Measurements from ENCODE around the gene MMP19.
"Not testable (repeated sequence)": the region's sequence is repeated elsewhere in the genome, so short reads cannot be mapped to it uniquely, and the experiment has no call there.

The MMP19 gene

DNA sequence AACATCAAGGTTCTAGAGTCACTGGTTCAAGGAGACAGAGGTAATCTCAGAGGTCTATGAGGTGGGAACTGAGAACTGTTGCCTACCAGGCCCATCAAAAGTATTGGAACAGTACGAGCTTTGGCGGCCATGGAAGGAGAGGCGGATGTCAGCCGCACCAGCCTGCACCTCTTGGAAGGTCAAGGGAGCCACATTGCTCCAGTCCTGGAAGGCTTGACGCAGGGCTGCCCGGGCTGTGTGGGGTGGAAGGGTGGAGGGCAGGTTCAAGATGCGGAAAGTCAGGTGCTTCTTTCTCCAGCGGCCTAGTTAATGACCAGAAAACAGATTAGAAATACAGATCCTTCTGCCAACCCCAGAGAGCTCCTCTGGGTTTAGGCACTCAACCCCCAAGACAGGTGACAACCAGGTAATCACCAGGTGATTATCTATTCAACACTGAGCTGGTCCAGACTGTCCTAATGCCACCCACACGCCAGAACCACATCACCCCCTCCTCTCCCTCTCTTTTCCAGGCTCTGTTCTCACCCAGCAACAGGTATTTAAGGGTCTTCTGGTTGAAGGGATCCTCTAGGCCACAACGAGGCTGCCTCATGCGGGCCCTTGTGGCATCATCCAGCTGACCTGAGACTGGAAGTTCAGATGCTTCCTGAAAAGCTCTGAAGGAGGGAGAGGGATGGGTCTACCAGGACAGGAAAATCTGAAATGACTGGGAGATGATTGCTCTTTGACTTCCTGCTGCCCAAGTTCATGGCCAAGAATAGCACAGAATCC lies 2.0 kb downstream of the MMP19 start:
- no peak for DNase-seq

DNA sequence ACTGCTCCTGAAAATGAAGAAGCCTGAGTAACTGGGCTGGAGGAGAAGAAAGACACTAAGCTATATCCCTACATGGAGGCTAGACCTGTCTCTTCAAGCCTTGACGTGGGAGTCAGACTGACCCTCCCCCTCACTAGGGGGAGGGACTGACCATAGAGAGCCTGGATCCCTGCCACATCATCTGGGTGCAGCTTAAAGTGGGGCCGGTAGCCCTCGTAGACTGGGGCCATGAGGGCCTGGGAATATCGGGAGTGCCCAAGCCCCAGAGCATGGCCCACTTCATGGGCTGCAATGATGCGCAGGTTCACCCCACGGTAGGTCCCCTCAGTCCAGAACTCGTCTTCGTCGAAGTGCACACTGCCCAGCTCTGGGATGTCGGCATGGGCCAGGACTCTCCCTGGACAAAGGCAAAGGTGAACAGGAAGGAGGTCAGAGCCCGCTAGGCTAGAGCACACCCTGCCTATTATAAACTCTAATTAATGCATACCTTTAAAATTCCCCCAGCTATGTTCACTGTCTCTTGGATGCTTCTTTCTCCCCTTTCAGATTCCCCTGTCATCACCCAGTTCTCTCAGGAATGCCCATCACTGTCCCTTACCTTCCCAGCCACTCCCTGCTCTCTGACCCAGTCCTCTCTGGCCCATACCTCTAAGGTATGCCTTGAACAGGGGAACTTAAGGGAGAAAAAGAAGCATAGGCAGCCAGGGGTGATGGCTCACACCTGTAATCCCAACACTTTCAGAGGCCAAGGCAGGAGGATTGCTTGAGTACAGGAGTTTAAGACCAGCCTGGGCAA lies 3.2 kb downstream of the MMP19 start:
- DNase-seq, result no peak

DNA sequence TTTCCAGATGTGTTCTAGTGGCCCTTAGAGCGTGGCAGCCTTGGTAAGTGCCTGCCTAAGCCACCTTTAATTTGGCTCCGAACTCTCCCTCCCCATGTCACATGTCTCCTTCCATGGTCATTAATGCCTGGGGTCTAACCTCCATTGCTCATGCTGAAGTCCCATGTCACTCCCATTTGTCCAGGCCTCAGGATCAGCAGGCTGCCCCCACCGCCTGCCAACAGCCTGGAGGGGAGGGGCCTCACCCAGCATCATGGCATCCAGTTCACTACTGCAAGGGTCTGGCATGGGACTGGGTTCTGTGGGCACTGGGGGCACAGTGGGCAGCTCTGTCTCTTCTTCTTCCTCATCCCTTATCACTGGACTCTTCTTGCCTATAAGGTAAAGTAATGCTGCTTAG lies 4.4 kb downstream of the MMP19 start:
- DNase-seq, result no peak

DNA sequence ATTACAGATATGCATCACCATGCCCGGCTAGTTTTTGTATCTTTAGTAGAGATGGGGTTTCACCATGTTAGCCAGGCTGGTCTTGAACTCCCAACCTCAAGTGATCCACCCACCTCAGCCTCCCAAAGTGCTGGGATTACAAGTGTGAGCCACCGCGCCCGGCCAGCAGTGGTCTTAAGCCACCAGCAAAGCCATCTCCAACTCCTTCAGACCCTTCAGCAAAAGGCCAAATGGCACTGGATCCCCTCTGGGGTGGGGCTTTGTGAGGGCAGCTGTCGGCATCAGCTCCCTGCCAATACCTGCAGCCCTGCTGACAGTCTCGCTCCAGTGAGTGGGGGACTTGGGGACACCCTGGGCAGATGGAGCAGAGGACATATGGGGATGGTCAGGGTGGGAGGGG lies 8.3 kb downstream of the MMP19 start:
- DNase-seq, result not testable (repeated sequence)

GRCh38 chr12:55833056-55833455 lies 9.7 kb downstream of the MMP19 start:
- no peak for DNase-seq

- no peak for DNase-seq
These were observed 11.3 kb downstream of the MMP19 start for GRCh38 chr12:55831447-55831815.

DNA sequence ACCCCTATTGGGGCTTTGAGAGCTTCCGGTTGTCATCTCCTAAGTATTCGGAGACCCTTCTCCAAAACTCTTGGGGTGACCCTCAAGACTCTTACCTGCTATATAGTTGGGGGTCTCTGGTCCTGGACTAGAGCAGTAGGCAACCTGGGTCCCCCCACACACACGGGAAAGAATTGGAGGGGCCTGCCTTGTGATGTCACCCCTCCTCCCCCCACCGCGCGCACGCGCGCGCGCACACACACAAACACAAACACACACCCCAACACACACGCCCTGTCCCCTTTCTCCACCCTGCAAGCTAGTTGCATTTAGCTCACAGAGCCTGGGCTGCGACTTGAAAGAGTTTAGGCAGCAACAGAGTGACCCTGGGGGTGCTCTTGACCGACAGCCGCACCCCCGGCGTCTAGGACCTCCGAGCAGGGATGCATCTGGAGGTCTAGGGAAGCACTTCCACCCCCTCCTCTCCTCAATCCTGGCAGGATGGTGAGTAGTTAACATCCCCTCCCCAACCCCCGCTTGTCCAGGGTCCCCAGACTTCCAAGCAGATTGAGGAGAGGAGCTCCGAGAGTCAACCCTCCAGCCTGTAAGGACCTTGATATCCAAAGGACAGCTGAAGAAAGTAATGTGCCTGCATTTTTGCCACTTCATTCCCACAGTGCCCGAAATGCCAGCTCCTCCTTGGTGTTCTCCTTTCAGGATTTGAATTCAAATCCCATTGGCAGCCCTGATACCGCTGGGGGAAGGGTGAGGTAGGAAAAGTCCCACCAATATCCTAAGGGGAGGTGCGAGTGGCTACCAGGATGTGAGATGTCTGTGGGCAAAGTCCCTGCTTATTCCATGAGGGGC lies 11.9 kb downstream of the MMP19 start:
- peak; percentile 33 for DNase-seq

- no peak for DNase-seq
These were observed 12.7 kb downstream of the MMP19 start for GRCh38 chr12:55829967-55830600.

- DNase-seq, result no peak
These were observed 14.4 kb downstream of the MMP19 start for GRCh38 chr12:55828357-55828756.

DNA sequence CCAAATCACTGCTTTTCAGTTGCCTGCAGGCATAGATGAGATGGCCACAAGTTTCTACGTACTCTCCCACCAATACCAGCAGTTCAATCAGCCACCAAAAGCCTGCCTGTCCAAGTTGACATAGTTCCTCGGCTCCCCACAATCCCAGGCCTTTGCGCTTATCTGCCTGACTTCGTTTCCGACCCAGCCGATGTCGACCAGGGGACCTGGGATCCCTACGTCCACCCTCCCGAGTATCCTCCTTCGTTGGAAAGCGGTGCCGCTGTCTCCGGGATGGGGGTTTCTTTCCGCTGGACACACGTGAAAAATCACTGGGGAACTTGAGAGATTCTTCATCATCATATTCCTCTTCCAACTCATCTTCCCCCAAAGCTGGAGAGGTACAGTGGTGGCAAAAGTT lies 14.9 kb downstream of the MMP19 start:
- no peak for DNase-seq

- no peak for DNase-seq
These were observed 18.0 kb downstream of the MMP19 start for GRCh38 chr12:55824726-55825125.

GRCh38 chr12:55823419-55823818 lies 19.3 kb downstream of the MMP19 start:
- DNase-seq, result no peak

DNA sequence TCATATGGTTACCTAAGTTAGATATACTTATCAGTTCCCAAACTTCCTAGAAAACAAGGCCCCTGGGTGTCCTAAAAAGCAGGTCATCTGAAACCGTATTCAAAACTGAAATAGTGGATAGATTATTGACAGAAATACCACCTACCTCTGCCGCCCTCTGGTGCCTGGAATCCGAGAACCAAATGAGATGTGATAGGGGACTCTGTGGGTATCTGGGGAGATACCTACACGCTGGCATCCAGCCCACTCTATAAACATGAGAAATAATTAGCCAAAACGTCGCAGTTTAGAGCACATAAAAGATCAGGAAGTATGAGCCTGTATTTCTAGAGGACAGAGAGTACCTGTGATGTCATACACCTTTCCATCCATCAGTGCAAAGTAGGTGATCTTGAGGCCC lies 20.5 kb downstream of the MMP19 start:
- DNase-seq, result no peak

DNA sequence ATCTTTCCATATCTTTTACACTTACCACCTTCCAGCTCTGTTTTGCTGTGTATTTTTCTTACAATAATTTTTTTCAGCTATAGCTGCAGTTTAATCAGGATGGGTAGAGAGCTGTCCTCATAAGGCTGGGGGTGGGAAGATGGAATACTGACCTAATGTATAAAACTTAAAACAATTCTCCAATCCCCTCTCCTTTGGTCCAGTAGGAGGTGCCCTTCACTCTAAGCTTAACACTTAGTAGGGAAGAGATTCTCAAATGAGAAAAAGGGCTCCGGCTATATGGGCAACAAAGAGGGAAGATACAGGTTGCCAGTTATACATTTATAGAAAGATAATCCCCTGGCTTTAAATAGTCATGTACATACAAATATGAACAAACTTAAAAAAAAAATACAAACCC lies 22.1 kb downstream of the MMP19 start:
- DNase-seq, result no peak

DNA sequence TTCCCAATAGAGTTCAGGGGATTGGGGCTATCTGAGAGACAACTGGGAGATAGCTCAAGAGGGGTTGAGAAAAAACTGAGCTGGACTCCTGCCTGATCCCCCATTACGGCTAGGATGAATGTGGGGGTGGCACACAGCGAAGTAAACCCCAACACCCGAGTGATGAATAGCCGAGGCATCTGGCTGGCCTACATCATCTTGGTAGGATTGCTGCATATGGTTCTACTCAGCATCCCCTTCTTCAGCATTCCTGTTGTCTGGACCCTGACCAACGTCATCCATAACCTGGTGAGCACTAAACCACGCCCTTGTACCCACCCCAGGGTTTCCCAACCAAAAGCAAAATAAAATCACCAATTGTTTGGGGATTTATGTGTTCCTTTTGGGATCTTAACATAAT lies 23.9 kb downstream of the MMP19 start:
- no peak for DNase-seq

DNA sequence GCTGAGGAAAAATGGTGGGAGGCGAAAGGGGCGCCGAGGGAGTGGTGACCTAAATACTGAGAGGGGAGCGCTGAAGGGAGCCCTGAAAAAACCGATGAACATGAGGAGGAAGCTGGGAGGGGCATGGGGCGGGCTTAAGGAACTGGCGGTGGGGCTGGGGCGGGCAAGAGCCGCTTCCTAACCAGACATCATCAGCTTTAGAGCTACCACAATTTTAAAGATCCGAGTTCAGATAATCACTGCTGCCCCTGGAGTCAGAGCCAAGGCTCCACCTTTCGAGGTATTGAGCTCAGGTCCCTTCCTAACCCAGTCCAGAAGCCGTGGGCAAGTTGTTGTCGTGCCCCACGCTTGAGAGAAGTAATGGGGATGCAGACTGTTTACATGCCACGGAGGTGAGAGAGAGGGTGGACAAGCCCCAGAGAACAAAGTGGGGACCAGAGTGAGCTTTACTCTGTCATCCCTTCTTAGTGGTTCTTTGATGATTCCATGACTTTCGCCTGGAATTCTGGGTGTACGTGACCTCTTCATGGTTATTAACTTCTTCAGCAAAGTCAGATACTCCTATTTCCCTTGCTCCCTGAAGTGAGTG lies 24.5 kb downstream of the MMP19 start:
- DNase-seq, result no peak

GRCh38 chr12:55817345-55818139 lies 25.2 kb downstream of the MMP19 start, which contains the start of the genes ORMDL2 and SARNP:
Gene ORMDL2, plus strand, starts transcription at chr12:55818041. Its CDS starts 959 bp downstream, at chr12:55819000.
Gene SARNP, minus strand, starts transcription at chr12:55817724. Its CDS starts 23 bp downstream, at chr12:55817701.
- DNase-seq, result peak; percentile 99

DNA sequence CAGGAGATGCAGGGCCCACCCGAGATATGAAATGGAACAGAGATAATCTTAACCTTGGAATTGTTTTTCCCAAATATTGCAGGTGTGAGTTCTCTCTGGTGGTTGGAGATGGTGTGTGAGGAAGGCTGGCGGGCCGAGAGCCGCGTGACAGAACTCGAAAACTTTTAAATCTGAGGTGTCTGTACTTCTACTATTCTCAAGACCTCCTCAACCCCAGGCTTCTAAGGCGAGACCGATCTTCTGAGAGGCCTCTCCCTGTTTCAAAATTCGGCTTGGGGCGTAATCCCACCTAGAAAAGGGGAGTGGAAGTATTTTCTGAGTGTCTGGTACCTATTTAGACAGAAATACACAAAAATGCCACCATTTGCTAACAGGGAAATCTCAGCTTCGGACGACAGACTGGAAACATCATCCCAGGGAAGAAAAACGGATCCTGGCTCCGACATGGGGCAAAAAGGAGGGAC lies 25.8 kb downstream of the MMP19 start:
- DNase-seq, result no peak

DNA sequence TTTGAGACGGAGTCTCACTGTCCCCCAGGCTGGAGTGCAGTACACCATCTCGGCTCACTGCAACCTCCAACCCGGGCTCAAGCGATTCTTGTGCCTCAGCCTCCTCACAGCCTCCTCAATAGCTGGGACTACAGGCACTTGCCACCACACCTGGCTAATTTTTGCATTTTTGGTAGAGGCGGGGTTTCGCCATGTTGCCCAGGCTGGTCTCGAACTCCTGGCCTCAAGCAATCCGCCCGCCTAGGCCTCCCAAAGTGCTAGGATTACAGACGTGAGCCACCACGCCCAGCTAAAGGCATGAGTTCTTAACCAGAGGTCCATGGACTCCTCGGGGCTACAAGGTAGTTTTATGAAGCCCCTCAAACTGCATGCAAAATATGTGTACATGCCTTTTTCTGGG lies 27.3 kb downstream of the MMP19 start:
- DNase-seq, result no peak

GRCh38 chr12:55814257-55814656 lies 28.5 kb downstream of the MMP19 start:
- no peak for DNase-seq

DNA sequence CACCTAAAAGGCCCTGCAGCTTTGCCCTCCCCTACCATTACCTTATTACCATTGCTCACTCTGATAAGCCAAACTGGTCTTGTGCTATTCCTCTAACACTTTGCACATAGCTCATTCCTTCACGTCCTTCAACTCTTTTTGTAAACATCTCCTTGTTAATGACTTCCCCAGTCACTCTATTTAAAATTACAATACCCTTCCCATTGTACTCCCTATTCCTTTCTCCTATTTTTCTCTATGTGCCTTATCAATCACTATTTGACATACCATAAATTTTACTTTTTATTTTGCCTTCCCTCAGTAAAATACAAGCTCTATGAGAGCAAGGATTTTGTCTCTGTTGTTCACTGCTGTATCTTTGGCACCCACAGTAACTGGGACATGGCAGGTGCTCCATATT lies 30.6 kb downstream of the MMP19 start:
- DNase-seq, result no peak
